HCT116 (cell line): Measurements from ENCODE around the gene CMIP. TPM values are rescaled to one million over a fixed set of nuclear protein-coding genes. Genes with fewer than 3 reads are reported as not detected.
A peak's percentile ranks its signal among the peaks of the same experiment; 100 is the strongest.

ENCODE experiments used
- ATAC-seq: fragments of 200-7000 bp; cut with Tn5 transposase; 2 replicates; pipeline ENCODE4 v1.9.1; 2020; ENCODE audit warnings: mild to moderate bottlenecking, moderate library complexity
- BruUV-seq: library from RNA; stranded (reverse); fragments of 400-500 nt; replicated peaks from 2 replicates; lab custom pipeline; 2021; lab: Mats Ljungman, UMichigan
- CTCF ChIA-PET: fragments of 300-600 bp; sonication (Branson Sonifier 250); formaldehyde crosslinking; loops from one replicate; lab custom pipeline; 2021; ENCODE audit warnings: antibody characterized with exemption; lab: Charles Lee
- POLR2A ChIA-PET: fragments of 300-600, 350-600 bp; sonication (Branson Sonifier 250); formaldehyde crosslinking; loops from one replicate; lab custom pipeline; 2021; ENCODE audit warnings: antibody characterized with exemption; lab: Charles Lee
- RAD21 ChIA-PET, 2 experiments: fragments of 300-600 bp; sonication (Branson Sonifier 250); formaldehyde crosslinking; loops; one replicate each; lab custom pipeline; 2023; ENCODE audit warnings: low total read pairs in 2 of 2; ENCODE audit not compliant: uncharacterized antibody in 2 of 2, unreplicated experiment in 2 of 2, low non-redundant PET in 1 of 2; lab: Charles Lee
- DNase-seq: peaks from one replicate; pipeline ENCODE4 v3.0.0-alpha.2; 2010; ENCODE audit warnings: low read depth, low spot score
- H2AFZ ChIP-seq: fragments of 200-600 bp; shearing (Covaris generic), sonication (generic); 2 replicates; pipeline ENCODE4 v1.6.1; 2017; ENCODE audit warnings: low read depth, mixed run types, mixed read lengths, antibody characterized with exemption, low read length; ENCODE audit not compliant: poor library complexity, severe bottlenecking
- H3K27ac ChIP-seq: 2 replicates; pipeline ENCODE4 v1.5.1; 2012; ENCODE audit warnings: low read depth, low read length
- H3K27me3 ChIP-seq: fragments of 200-600 bp; sonication (generic); 2 replicates; pipeline ENCODE4 v1.6.1; 2016; ENCODE audit warnings: mixed run types, low read length, mixed read lengths; ENCODE audit not compliant: insufficient read depth
- H3K36me3 ChIP-seq, 2 experiments: fragments of 200-500 bp in 1 of 2; fragments of 200-600 bp in 1 of 2; sonication (Bioruptor generic) in 1 of 2; sonication (generic) in 1 of 2; 2 replicates each; pipeline versions ENCODE4 v1.5.1 to v1.6.1; 2014 to 2016; ENCODE audit warnings: low read length in 2 of 2, inconsistent platforms in 1 of 2, mixed read lengths in 1 of 2, mixed run types in 1 of 2; ENCODE audit not compliant: insufficient read depth in 2 of 2, control insufficient read depth in 1 of 2
- H3K4me1 ChIP-seq, 2 experiments: fragments of 200-600 bp in 1 of 2; sonication (generic) in 1 of 2; 2 replicates each; pipeline versions ENCODE4 v1.5.1 to v1.6.1; 2012 to 2017; ENCODE audit warnings: low read length in 2 of 2, inconsistent platforms in 1 of 2, mild to moderate bottlenecking in 1 of 2, mixed read lengths in 1 of 2, mixed run types in 1 of 2, moderate library complexity in 1 of 2; ENCODE audit not compliant: insufficient read depth in 2 of 2, control insufficient read depth in 1 of 2
- H3K4me2 ChIP-seq: fragments of 200-600 bp; sonication (generic); 2 replicates; pipeline ENCODE4 v1.6.1; 2017; ENCODE audit warnings: mixed run types, low read length, mixed read lengths
- H3K4me3 ChIP-seq, 2 experiments: fragments of 200-600 bp in 1 of 2; sonication (generic) in 1 of 2; replicated peaks in 1 of 2; 2 replicates each; pipeline ENCODE4 v1.5.1; 2011 to 2016; ENCODE audit warnings: low read length in 2 of 2, control low read depth in 1 of 2, low read depth in 1 of 2, mild to moderate bottlenecking in 1 of 2, mixed read lengths in 1 of 2, mixed run types in 1 of 2
- H3K79me2 ChIP-seq: fragments of 200-600 bp; sonication (generic); 2 replicates; pipeline ENCODE4 v1.6.1; 2017; ENCODE audit warnings: mild to moderate bottlenecking, mixed run types, low read length, moderate library complexity, mixed read lengths; ENCODE audit not compliant: insufficient read depth
- H3K9ac ChIP-seq: fragments of 200-600 bp; sonication (generic); 2 replicates; pipeline ENCODE4 v1.6.1; 2016; ENCODE audit warnings: low read length, mixed read lengths
- H3K9me2 ChIP-seq: fragments of 200-600 bp; sonication (generic), shearing (Covaris generic); 2 replicates; pipeline ENCODE4 v1.6.1; 2017; ENCODE audit warnings: mixed run types, mild to moderate bottlenecking, moderate library complexity; ENCODE audit not compliant: insufficient read depth
- H3K9me3 ChIP-seq, 2 experiments: fragments of 200-500 bp in 1 of 2; fragments of 200-600 bp in 1 of 2; sonication (Bioruptor generic) in 1 of 2; sonication (generic) in 1 of 2; 2 replicates each; pipeline ENCODE4 v1.6.1; 2014 to 2017; ENCODE audit warnings: low read length in 2 of 2, mixed read lengths in 2 of 2, inconsistent platforms in 1 of 2, low read depth in 1 of 2, mild to moderate bottlenecking in 1 of 2, mixed run types in 1 of 2, moderate library complexity in 1 of 2; ENCODE audit not compliant: control insufficient read depth in 1 of 2, insufficient read depth in 1 of 2
- H4K20me1 ChIP-seq: fragments of 200-600 bp; sonication (generic), shearing (Covaris generic); 2 replicates; pipeline ENCODE4 v1.6.1; 2017; ENCODE audit warnings: mixed run types, mild to moderate bottlenecking, moderate library complexity; ENCODE audit not compliant: insufficient read depth
- CBX3 ChIP-seq: IDR thresholded peaks from 2 replicates; pipeline ENCODE4 v1.6.1; 2012; ENCODE audit warnings: low read depth
- CEBPB ChIP-seq: IDR thresholded peaks from 2 replicates; pipeline ENCODE4 v1.6.1; 2012; ENCODE audit warnings: low read depth
- CTCF ChIP-seq, 3 experiments: fragments of 200-600 bp in 1 of 3; sonication (generic) in 1 of 3; IDR thresholded peaks in 2 of 3; conservative IDR thresholded peaks in 1 of 3; 2 replicates each; pipeline ENCODE4 v1.5.1; 2012 to 2017; ENCODE audit warnings: low read depth in 2 of 3, low read length in 2 of 3, antibody characterized with exemption in 1 of 3, borderline replicate concordance in 1 of 3, control low read depth in 1 of 3, mild to moderate bottlenecking in 1 of 3, mixed read lengths in 1 of 3, mixed run types in 1 of 3, moderate library complexity in 1 of 3; ENCODE audit not compliant: insufficient read depth in 1 of 3
- EZH2phosphoT487 ChIP-seq: fragments of 200-600 bp; IDR thresholded peaks from 2 replicates; pipeline ENCODE4 v1.6.1; 2018; ENCODE audit warnings: antibody characterized with exemption, borderline replicate concordance
- FOSL1 ChIP-seq: IDR thresholded peaks from 2 replicates; pipeline ENCODE4 v1.6.1; 2012; ENCODE audit warnings: low read depth
- JUND ChIP-seq: IDR thresholded peaks from 2 replicates; pipeline ENCODE4 v1.6.1; 2012
- MAX ChIP-seq: IDR thresholded peaks from 2 replicates; pipeline ENCODE4 v1.6.1; 2012
- RAD21 ChIP-seq: IDR thresholded peaks from 2 replicates; pipeline ENCODE4 v1.6.1; 2012; ENCODE audit warnings: low read depth, mild to moderate bottlenecking
- SIN3A ChIP-seq: IDR thresholded peaks from 2 replicates; pipeline ENCODE4 v1.6.1; 2012; ENCODE audit warnings: low read depth
- YY1 ChIP-seq: IDR thresholded peaks from 2 replicates; pipeline ENCODE4 v1.6.1; 2011; ENCODE audit warnings: low read length, low read depth, moderate library complexity, mild to moderate bottlenecking; ENCODE audit not compliant: insufficient replicate concordance; ENCODE audit errors: extremely low read depth
- ZBTB33 ChIP-seq: IDR thresholded peaks from 2 replicates; pipeline ENCODE4 v1.6.1; 2011; ENCODE audit warnings: mild to moderate bottlenecking, low read length, moderate library complexity; ENCODE audit not compliant: insufficient replicate concordance; ENCODE audit errors: extremely low read depth
- ZNF274 ChIP-seq: fragments of 200-500 bp; sonication (Bioruptor generic); IDR thresholded peaks from 2 replicates; pipeline ENCODE4 v1.6.1; 2014; ENCODE audit warnings: mild to moderate bottlenecking, low read depth, low read length, inconsistent platforms
- intact Hi-C: fragments of 100-400 bp; cut with micrococcal nuclease; formaldehyde crosslinking; loops from 2 replicates; pipeline ENCODE4 v1.10.0; 2022
- total RNA-seq: library from RNA; stranded (reverse); gene quantifications from one replicate; pipeline ENCODE4 v1.2.1, GENCODE V29; 2021; ENCODE audit not compliant: unreplicated experiment

The CMIP gene
- total RNA-seq, 1 experiment from 2014 or later: 64.6 TPM

- Histone ChIP-seq H3K4me2 (peak overlapping the region; percentile 42), H3K79me2 (no peaks in the 10 kb centered on the region), H3K9me2 (no peaks in the 10 kb centered on the region), H3K9me3 (no peaks in the 10 kb centered on the region), H3K27me3 (no peaks in the 10 kb centered on the region), H2AFZ (peak overlapping the region; percentile 35), H3K4me3 (no peak overlapping the region), H3K9ac (no peak overlapping the region), H3K36me3 (no peaks in the 10 kb centered on the region), H3K4me1 (peaks cover 18 to 34% of the 10 kb centered on the region in 2 experiments), H4K20me1 (no peaks in the 10 kb centered on the region), H3K27ac (peak overlapping the region; percentile 35; the same call in 1 of the 2 replicates)
- RAD21 ChIA-PET: interaction anchor here (0.7 to 0.9 kb wide), 3 partner anchors 24 to 324 kb away, joined by 4 to 10 read pairs (median 6); no protein-coding TSS in a partner anchor
- DNase-seq: peak; percentile 59
- no TSS peak for BruUV-seq
- TF ChIP-seq ZBTB33 (peak; percentile 20), RAD21 (0 out of 2 replicates have a peak, but pooled peaks have one; percentile 21), EZH2phosphoT487 (no peak), ZNF274 (no peak), JUND (no peak), SIN3A (no peak), FOSL1 (no peak), CTCF (IDR thresholded peaks at IDR 0.05 in 2 of 3, conservative IDR thresholded peaks at IDR 0.05 in 1 of 3; ENCODE audit: borderline replicate concordance in 1 of 3, insufficient read depth in 1 of 3, low read depth in 2 of 3, low read length in 2 of 3) (peak; percentile 34 to 89 (median 87); a peak in 5 of 6 replicates), YY1 (no peak), MAX (peak; percentile 29; the same call in 1 of the 2 replicates), CBX3 (peak; percentile 88; the same call in 1 of the 2 replicates), CEBPB (no peak)
- peak; percentile 62 for ATAC-seq
- CTCF ChIA-PET: interaction anchor here (0.7 to 2.0 kb wide), 23 partner anchors 10 to 805 kb away, joined by 3 to 15 read pairs (median 4); partner anchors contain the start of genes BCO1 and GAN
- POLR2A ChIA-PET: interaction anchor here (0.6 to 1.8 kb wide), 7 partner anchors 10 to 519 kb away, joined by 3 to 7 read pairs (median 4); no protein-coding TSS in a partner anchor
- intact Hi-C loops: no loop called here
Observed at GRCh38 chr16:81729451-81729850, 284.8 kb downstream of the CMIP start.
